Endothelial cell of umbilical vein (primary cell): Measurements from ENCODE around the gene GRIK1. TPM values are rescaled to one million over a fixed set of nuclear protein-coding genes. Genes with fewer than 3 reads are reported as not detected.

Experiments used
- BruUV-seq: library from RNA; stranded (reverse); fragments of 400-500 nt; replicated peaks from 2 replicates; lab custom pipeline; 2021; lab: Mats Ljungman, UMichigan
- CTCF ChIA-PET: fragments of 300-600, 350-600 bp; sonication (Branson Sonifier 250); formaldehyde crosslinking; loops from one replicate; lab custom pipeline; 2021; ENCODE audit warnings: antibody characterized with exemption, inconsistent platforms; lab: Charles Lee
- POLR2A ChIA-PET: fragments of 300-600, 350-600 bp; sonication (Branson Sonifier 250); formaldehyde crosslinking; loops from one replicate; lab custom pipeline; 2021; ENCODE audit warnings: antibody characterized with exemption, inconsistent platforms; lab: Charles Lee
- DNase-seq: peaks from one replicate; pipeline ENCODE4 v3.0.0-alpha.2; 2011; ENCODE audit warnings: low read depth, low spot score
- FAIRE-seq: peaks from 2 replicates; lab custom pipeline; 2011; peaks lifted over from hg19 to GRCh38; lab: Jason Lieb, UNC
- H2AFZ ChIP-seq: 2 replicates; pipeline ENCODE4 v1.6.0; 2012; ENCODE audit warnings: low read depth, low read length, control low read depth, inconsistent platforms
- H3K27ac ChIP-seq: 2 replicates; pipeline ENCODE4 v1.5.1; 2011; ENCODE audit warnings: low read depth, mild to moderate bottlenecking, control low read depth, low read length, moderate library complexity; ENCODE audit not compliant: insufficient read depth
- H3K27me3 ChIP-seq, 2 experiments: 2 replicates each; pipeline versions ENCODE4 v1.6.0 to v1.6.1; 2011; ENCODE audit warnings: low read length in 2 of 2, mixed read lengths in 1 of 2; ENCODE audit not compliant: control insufficient read depth in 2 of 2, insufficient read depth in 2 of 2
- H3K36me3 ChIP-seq, 2 experiments: 2 replicates in 1 of 2; 3 replicates in 1 of 2; pipeline ENCODE4 v1.5.1; 2011; ENCODE audit warnings: low read length in 2 of 2, mild to moderate bottlenecking in 1 of 2, moderate library complexity in 1 of 2; ENCODE audit not compliant: control insufficient read depth in 2 of 2, insufficient read depth in 2 of 2; ENCODE audit errors: extremely low read depth in 1 of 2
- H3K4me1 ChIP-seq: 3 replicates; pipeline ENCODE4 v1.5.1; 2011; ENCODE audit warnings: mild to moderate bottlenecking, low read length; ENCODE audit not compliant: control insufficient read depth, insufficient read depth; ENCODE audit errors: extremely low read depth
- H3K4me2 ChIP-seq: 2 replicates; pipeline ENCODE4 v1.6.1; 2011; ENCODE audit warnings: low read length, control low read depth, mixed read lengths; ENCODE audit not compliant: insufficient read depth
- H3K4me3 ChIP-seq, 3 experiments: fragments of 200-600 bp in 1 of 3; sonication (generic), shearing (Covaris generic) in 1 of 3; replicated peaks in 1 of 3; 2 replicates each; pipeline ENCODE4 v1.5.1; 2011 to 2016; ENCODE audit warnings: control low read depth in 3 of 3, low read length in 3 of 3, mild to moderate bottlenecking in 2 of 3, inconsistent platforms in 1 of 3, low read depth in 1 of 3, moderate library complexity in 1 of 3; ENCODE audit not compliant: insufficient read depth in 1 of 3
- H3K79me2 ChIP-seq: 2 replicates; pipeline ENCODE4 v1.6.0; 2012; ENCODE audit warnings: low read length, inconsistent platforms; ENCODE audit not compliant: control insufficient read depth, insufficient read depth
- H3K9ac ChIP-seq: replicated peaks from 2 replicates; pipeline ENCODE3; 2011; ENCODE audit warnings: low read length, control low read depth; ENCODE audit not compliant: insufficient read depth; ENCODE audit errors: extremely low read depth
- H3K9me1 ChIP-seq: replicated peaks from 3 replicates; pipeline ENCODE4 v1.6.0; 2011; ENCODE audit warnings: mild to moderate bottlenecking, low read length; ENCODE audit not compliant: control insufficient read depth, insufficient read depth; ENCODE audit errors: extremely low read depth
- H3K9me3 ChIP-seq: replicated peaks from 2 replicates; pipeline ENCODE4 v1.5.1; 2012; ENCODE audit warnings: low read length, inconsistent platforms; ENCODE audit not compliant: control insufficient read depth, insufficient read depth
- H4K20me1 ChIP-seq: replicated peaks from 2 replicates; pipeline ENCODE3; 2011; ENCODE audit warnings: mild to moderate bottlenecking, low read length; ENCODE audit not compliant: control insufficient read depth, insufficient read depth; ENCODE audit errors: extremely low read depth
- CTCF ChIP-seq, 2 donors: IDR thresholded peaks; 1 replicate in 1 of 2; 2 replicates in 1 of 2; pipeline ENCODE4 v1.5.1; 2011; ENCODE audit warnings: low read length in 2 of 2, mild to moderate bottlenecking in 2 of 2, moderate library complexity in 2 of 2, control low read depth in 1 of 2, inconsistent platforms in 1 of 2, low read depth in 1 of 2; ENCODE audit not compliant: insufficient read depth in 1 of 2; ENCODE audit errors: extremely low read depth in 1 of 2
- EZH2 ChIP-seq: IDR thresholded peaks from 2 replicates; pipeline ENCODE4 v1.6.1; 2012; ENCODE audit warnings: borderline replicate concordance, low read depth, mild to moderate bottlenecking, moderate library complexity, low read length, inconsistent platforms; ENCODE audit not compliant: severe bottlenecking
- FOS ChIP-seq: IDR thresholded peaks from 2 replicates; pipeline ENCODE4 v1.6.1; 2011; ENCODE audit warnings: mild to moderate bottlenecking, low read length, moderate library complexity, borderline replicate concordance; ENCODE audit not compliant: insufficient read depth
- GATA2 ChIP-seq: IDR thresholded peaks from 2 replicates; pipeline ENCODE4 v1.7.0; 2011; ENCODE audit warnings: low read depth, mild to moderate bottlenecking, moderate library complexity, mixed read lengths, low read length; ENCODE audit not compliant: insufficient read length, insufficient read depth
- JUN ChIP-seq: IDR thresholded peaks from 2 replicates; pipeline ENCODE4 v1.6.1; 2011; ENCODE audit warnings: borderline replicate concordance, low read depth; ENCODE audit not compliant: insufficient read length, insufficient read depth
- MAX ChIP-seq: IDR thresholded peaks from 2 replicates; pipeline ENCODE4 v1.6.1; 2011; ENCODE audit not compliant: insufficient read depth, insufficient read length
- MYC ChIP-seq: IDR thresholded peaks from one replicate; pipeline ENCODE4 v1.6.1; 2011; ENCODE audit warnings: mild to moderate bottlenecking, low read depth, low read length
- POLR2A ChIP-seq: IDR thresholded peaks from 2 replicates; pipeline ENCODE4 v1.6.1; 2012; ENCODE audit warnings: low read depth, mild to moderate bottlenecking, control low read depth, low read length
- POLR2AphosphoS5 ChIP-seq: IDR thresholded peaks from 2 replicates; pipeline ENCODE4 v1.6.1; 2012; ENCODE audit warnings: low read depth, mild to moderate bottlenecking, control low read depth, low read length, moderate library complexity; ENCODE audit not compliant: insufficient read depth
- dilution Hi-C: fragments of 300-500 bp; cut with MboI; formaldehyde crosslinking; loops from one replicate; pipeline ENCODE4 v1.15.0; 2019; ENCODE audit warnings: low sequenced_read_pairs; ENCODE audit not compliant: extremely low pct_ligation_motif_present
- intact Hi-C: fragments of 100-400 bp; cut with micrococcal nuclease; formaldehyde crosslinking; loops from one replicate; pipeline ENCODE4 v1.10.0; 2022
- polyA plus RNA-seq, 4 experiments: library from polyadenylated mRNA; depleted of rRNA in 3 of 4; stranded (reverse) in 3 of 4; unstranded in 1 of 4; fragments of >200 nt; gene quantifications; 2 replicates each; pipeline versions ENCODE4 v1.2.1 to v1.2.3, GENCODE V29; 2011 to 2012; ENCODE audit warnings: missing spikeins in 1 of 4
- total RNA-seq: library from RNA; stranded (reverse); gene quantifications from 2 replicates; pipeline ENCODE4 v1.2.3, GENCODE V29; 2021

The GRIK1 gene
- total and polyA plus RNA-seq, 2 donors (not counting 3 experiments of a cell fraction or from before 2014, with no cell fraction given), result not detected

- CTCF ChIA-PET, result no interaction called here
- H3K9ac ChIP-seq, result no peak overlapping the region
- no peak for FAIRE-seq
Observed at GRCh38 chr21:29711236-29711635, 228.6 kb downstream of the GRIK1 start.

More at GRCh38 chr21:29711236-29711635, 228.6 kb downstream of the GRIK1 start:
- Histone ChIP-seq H3K4me2 (no peak overlapping the region), H3K79me2 (no peaks in the 10 kb centered on the region), H3K9me3 (no peaks in the 10 kb centered on the region), H4K20me1 (no peaks in the 10 kb centered on the region), H3K36me3 (no peaks in the 10 kb centered on the region), H3K27ac (no peak overlapping the region), H3K9me1 (no peaks in the 10 kb centered on the region), H2AFZ (no peak overlapping the region), H3K4me3 (no peak overlapping the region), H3K27me3 (no peaks in the 10 kb centered on the region), H3K4me1 (no peaks in the 10 kb centered on the region)
- intact Hi-C loops (no loop called here), dilution Hi-C loops (no loop called here)
- BruUV-seq, result no TSS peak
- DNase-seq, result no peak
- POLR2A ChIA-PET, result no interaction called here
- TF ChIP-seq FOS (no peak), POLR2AphosphoS5 (no peak), EZH2 (no peak), CTCF (IDR thresholded peaks at IDR 0.05; ENCODE audit: extremely low read depth in 1 of 2, insufficient read depth in 1 of 2, low read depth in 1 of 2, low read length in 2 of 2) (no peak), MAX (no peak), JUN (no peak), POLR2A (no peak), MYC (no peak), GATA2 (no peak)
